NCI-H2196 treated with DMSO at 0.1 percent for 48 hours (cell line): ENCODE measurements around the gene IGF1R.
A peak's percentile ranks its signal among the peaks of the same experiment; 100 is the strongest.

Source experiments
- DNase-seq: peaks from one replicate; lab custom pipeline; 2025; ENCODE audit not compliant: unreplicated experiment; lab: John Stamatoyannopoulos, UW

The IGF1R gene

DNA sequence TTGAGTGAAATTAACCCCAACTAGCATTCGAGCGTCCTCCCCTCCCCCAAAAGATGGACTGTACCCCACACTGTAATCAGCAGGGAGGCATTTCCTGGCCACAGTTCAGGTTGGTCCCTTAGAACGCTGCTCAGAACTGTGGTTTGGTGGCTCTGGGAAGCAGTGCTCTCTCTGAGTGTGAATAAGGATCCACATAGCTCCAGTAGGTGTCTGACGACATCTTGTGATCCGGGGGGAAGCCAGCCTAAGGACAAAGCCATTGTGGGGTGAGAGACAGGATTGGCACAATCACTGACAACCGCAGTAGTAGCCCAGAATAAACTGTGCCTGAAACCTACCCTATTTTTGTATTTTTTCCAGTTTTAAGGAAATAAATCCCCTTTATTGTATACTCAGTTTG is 125.3 kb downstream of the IGF1R start:
- DNase-seq = no peak

DNA sequence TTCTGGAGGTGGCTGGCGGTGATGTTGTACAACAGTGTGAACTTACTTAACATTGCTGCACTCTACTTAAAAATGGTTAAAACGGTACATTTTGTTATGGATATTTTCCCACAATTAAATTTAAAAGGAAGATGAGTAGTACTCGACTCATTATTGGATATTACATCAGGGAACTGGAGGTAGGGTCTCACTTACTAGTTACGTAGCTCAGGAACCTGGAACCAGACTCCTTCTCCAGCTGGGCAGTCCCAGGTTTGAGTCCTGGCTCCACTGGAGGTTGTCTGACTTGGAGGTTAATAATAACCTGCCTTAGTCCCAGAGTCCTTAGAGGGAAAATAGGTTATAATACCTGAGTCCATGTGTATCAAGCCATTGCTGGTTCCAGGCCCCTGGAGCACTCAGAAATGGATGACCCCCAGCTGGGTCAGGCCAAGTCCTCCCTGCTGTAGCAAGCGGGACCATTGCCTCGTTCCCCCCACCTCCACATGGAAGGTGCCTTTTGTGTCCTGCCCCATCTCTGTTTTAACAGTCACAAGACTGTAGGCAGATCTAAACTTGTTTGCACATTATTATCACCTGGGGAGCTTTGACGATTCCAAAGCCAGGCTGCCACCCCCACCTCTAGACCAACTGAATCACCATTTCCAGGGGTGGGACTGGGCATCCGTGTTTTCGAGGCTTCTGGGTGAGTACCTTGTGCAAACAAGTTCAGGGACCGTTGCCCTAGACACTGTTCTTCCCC is 126.6 kb downstream of the IGF1R start:
- no peak for DNase-seq

DNA sequence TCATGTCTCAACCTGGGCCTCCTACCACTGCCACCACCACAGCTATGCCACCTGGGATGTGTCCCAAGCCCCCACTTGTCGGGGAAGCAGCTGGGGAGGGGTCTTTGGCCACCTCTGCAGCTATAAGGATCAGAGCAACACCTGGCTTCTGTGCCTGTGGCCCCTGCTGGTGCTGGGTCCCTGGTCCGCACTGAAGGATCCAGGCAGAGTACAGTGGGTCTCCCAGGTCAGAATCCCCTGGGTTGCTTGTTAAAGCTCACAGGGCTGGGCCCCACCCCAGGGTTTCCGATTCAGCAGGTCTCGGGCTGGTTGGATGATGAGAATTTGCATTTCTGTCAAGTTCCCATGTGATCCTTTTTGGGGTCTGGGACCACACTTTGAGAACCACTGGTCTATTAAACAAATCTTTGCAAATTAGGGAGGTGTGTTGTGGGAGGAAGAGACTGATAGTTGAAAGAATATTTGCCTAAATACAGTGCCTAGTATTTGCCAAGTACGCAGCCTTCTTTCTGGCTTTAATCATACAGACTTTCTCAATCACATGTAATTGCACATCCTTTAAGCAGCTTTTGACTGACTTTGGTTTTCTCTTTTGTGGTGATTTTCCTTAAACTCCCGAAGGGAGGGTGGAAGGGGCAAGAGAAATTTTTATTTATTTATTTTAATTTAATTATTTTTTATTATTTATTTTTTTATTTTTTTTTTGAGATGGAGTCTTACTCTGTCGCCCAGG is 127.3 kb downstream of the IGF1R start:
- no peak for DNase-seq

DNA sequence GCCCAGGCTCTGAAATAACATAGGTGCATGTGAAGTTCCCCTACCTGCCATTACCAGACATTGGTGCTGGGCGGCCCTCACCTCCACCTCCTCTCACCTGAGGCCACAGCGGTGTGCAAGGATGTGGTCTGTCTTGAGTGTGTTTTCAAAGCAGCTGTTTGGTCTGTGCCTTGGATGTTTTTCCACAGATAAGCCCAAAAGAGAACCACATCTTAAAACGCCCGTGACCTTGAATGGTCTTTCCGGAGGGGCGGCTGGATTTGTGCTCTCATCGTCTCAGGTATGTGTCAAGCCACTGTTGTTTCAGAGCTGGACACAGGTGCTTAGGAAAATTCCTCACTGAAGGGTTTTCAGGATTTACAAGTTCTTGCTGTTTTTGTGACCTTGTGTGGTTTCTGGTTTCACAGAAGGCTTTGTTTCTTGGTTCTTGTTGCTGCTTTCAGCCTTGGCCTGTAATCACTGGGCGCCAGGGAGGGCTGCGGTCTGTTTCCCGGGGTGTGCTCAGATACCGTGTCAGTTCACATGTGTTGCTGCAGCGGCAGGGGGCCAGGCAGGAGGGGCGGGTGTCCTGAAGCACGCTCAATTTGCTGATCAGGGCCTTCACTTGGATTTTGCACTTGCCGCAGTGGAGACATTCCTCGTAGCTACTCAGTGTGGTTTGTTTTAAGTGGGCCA is 128.4 kb downstream of the IGF1R start:
- DNase-seq = no peak

DNA sequence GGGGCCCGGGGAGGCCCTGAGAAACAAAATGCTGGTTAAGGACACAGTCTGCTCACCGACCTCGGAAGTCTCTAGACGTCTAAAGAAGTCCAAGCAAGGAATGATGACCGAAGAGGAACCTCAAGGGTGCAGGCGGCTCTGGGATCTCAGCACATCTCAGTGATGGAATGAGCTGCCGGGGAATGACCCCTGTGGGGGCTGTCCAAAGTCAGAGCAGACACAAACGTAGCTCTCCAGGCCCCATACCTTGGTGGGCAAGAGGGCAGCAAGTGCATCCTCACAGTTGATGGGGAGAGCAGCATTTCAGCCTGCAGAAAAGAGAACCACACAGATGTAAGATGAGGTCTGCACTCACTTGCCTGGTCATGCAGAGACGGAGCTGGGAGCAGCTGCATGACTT is 129.1 kb downstream of the IGF1R start:
- DNase-seq = no peak

DNA sequence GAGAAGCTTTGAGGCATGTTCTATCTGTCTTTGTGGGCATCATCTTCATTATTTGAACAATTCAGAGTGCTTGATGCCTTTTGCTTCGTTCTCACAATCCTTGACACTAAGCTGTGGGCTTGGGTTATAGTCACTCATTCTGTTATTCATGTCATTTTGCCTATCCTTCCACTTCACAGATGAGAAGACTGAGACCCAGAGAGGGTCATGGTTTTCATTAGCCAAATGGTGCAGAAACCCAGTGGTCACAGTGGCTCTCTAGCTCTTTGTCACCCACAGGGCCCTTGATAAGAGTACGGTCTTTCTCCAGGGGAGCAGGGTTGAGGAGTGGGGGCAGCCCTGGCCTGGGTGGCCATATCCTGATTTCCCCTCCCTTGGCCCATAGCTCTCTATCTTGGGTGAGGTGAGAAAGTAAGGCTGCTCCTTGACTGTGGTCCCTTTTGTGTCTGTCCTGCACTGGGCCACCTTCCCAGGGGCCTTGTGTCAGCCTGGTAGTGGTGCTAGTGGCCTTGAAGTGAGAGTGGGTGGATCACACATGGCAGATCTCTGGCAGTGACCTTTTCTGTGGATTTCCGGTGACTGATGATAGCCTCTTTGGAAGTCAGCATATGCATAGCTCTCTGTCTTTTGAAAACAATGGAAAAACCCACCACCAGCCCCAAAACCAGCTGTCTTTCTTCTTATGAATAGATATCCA is 130.1 kb downstream of the IGF1R start:
- DNase-seq = no peak

DNA sequence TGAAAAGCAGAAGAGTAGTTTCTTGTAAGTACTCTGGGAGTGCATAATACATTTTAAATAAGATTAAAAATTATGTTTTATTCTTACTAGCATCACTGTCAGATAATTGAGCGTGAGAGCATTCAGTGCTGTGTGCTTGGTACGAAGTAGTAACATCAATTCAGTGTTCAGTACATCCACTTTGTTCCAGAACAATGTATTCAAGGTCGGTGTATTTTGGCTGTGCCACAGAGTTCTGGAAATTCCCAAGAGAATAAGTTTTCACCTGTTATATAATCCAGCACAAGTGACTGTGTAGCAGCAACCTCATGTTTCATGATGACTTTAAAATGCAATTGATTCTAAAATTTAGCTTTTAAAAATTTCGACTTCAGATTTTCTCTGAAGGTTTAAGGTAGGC is 130.6 kb downstream of the IGF1R start:
- DNase-seq = no peak

DNA sequence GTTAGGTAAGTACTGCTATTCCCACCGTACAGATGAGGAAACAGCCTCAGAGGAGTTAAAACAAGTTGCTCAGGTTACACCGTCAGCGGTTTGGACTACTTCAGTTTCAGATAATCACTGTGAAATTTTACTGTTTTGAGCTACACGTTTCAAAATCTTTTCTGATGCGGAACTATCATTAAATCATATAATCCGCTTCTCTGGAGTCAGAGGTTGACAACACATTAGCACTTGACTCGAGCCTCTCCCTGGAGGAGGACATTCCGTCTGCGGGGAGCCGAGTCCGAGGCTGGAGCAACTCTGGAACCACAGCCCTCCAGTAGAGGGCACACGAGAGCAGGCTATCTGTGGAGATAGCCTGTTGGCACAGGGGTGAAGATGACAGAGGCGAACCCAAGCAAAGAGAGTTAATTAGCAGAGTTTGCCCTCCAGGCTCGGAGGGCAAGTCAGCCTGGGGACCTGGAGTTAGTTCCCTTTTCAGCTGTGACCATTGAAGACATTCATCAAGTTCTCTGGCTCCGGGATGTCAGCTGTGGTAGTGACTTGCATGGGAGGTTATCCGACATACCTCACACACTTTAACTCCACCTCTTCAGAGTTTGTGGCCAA is 131.2 kb downstream of the IGF1R start:
- peak; percentile 11 for DNase-seq

DNA sequence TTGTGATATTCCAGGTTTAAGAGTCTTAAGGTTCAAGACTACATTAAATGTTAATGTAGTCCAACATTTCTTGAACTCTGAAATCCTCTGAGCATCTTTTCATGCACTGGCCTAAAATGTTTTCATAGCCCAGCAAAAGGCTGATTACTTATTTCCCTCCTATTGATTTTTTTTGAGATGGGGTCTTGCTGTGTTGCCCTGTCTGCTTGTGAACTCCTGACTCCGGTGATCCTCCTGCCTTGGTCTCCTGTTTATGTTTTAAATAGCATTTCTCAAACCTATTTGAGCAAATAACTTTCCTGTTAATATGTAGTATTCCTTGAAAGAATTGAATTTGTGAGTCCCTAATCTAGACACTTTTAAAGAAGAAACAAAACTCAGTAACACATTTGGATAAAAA is 133.5 kb downstream of the IGF1R start:
- no peak for DNase-seq

DNA sequence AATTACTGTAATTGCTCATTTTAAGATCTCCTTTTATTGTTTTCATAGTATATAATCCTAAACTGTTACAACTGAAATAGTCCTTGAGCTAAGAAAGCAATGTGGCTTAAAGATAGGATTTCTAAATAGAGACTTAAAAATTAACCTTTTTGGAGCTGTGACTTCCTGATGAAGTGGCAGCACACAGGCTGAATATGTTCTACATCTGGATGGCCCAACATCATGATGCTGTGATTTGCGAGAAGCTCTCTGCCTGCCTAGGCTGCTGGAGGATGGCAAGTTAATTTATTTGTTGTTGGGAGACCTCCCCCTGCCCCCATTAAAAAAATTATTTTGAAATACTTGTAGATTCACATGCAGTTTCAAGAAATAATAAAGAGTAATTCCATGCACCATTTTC is 134.5 kb downstream of the IGF1R start:
- no peak for DNase-seq

DNA sequence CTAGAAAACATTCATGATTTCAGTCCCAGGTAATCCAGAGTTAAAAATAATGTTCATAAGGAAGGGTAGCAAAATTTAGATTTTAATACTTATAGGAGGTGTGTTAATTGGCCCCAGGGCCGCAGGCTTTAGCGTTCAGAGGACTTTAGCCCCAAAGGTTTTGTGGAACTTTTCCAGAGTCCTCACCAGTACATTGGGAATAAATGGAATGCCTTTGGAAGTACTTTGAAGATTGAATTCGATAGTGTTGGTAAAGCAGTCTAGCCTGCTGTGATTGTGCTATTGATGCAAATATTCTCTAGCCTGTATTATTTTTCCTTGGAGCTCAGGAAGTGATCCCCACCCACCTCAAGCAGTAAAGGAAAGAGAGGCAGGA is 137.1 kb downstream of the IGF1R start:
- DNase-seq = no peak

DNA sequence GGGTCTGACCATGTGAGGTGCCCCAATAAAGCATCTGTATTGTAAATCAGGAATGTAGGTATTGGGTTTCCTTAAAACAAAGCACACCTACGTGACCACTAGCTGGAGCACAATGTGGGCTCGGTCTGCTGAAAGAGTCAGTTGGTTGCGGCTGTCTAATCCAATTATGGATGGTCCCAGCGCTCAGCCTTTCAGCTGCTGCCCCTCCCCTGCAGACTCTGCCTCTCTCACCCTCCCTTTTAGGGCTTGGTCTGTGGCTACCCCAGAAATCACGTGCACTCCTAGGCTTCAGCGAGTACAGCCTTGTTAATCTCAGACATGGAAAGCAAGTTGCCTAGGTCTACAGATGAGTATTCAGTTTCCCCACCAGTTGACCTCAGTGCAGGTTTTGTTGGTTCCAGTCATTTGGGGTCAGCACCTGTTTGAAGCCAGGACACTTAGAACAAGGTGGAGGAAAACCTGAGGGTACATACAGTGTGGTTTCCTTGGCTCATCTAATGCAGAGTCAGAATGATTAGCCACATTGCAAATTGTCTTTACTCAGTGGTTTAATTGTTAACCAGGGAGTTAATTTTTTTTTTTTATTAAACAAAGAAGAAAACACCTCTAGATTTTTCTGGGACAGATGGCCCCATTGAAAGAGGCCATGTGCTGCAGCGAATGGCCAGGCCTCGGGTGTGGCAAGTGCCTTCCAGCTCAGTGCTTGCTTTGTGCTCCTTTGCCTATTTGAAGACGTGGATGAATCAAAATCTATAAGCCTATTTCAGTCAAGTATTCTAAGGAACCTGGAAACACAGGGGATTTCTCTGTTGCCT is 137.7 kb downstream of the IGF1R start:
- DNase-seq = no peak

DNA sequence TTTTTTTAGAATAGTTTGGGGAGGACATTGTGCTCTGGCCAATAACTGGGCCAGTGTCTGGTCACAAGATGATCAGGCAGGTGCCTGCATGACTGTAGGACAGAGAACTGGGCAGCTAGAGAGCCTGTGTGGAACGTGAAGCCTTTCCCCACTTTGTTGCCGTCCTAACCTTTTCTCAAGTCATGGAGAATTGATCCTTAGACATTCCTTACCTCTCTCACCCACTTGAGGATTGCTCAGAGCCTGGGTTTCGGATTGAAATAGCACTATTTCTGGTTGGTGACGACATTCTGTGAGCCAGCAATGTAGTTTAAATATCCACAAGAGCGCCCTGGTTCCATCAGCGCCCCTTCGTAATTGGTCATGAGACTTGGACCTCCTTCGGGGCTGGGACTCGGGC is 138.4 kb downstream of the IGF1R start:
- no peak for DNase-seq

DNA sequence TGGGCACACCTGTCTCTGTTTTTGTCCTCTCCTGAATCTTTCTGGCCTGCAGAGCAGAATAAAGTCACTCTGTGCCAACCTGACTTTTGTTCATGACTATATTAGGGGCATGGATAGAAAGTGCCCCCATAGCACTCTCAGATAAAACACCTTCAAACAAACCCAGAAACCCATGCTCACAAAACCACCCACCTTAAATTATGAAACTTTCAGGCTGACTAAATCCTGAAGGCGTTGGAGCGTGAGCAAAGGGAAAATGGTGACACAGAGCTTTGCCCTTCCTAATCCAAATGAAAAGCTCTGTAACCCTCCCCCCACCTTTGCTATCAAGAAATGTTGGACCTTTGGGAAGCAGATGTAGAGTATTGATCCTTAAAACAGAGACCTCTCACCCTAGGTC is 138.9 kb downstream of the IGF1R start:
- no peak for DNase-seq

DNA sequence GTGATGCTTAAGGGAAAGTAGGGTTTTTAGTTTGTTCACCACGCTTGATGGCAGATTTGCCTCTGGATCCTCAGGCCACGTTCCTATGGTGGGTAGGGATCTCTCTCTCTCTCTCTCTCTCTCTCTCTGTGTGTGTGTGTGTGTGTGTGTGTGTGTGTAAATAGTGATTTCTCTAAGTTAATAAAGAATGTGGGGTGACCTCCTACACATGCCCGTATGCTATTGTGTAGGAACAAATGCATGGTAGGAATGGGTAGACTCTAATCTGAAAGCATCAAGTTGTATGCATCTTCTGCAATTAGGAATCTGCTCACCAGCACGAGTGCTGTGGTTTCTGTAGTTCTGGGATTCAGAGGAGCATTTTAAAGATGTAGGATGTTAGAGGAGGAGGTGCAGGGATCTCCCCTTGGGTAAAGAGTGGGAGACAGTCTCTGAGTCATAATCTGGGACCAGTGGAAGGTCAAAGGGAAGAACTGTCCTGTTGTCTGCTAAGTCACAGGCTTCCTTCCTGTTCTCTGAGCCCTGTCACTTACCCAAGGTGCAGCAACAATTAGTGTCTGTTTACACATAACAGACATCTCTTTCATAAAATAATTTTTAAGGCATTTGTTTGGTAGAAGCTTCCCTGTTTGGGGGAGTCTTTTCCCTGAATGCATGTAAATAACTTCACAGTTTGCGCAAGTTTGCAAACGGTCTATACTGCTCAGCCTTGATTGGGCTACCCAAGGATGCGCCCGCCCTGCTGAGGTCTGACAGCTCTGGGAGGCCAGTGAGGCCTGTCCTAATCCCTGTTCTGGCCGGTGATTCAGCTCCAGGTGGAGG is 139.8 kb downstream of the IGF1R start:
- DNase-seq = no peak

DNA sequence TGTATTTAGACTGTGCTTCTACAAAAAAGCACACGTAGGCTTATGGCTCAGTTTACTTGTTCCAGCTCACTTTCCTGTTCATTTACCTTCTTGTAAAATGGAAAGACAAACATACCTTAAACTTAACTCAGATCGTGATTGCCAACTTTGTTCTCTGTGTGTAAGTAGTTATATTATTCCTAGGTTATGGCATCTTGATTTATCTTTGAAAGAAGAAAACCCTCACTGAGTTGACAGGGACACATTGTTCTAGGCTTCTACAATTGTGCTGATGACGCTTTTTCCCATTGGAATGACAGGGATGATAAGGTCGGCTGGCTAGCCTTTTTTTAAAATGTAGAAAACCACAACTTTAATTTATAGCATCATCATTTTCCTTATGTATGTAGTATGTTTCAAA is 140.7 kb downstream of the IGF1R start:
- DNase-seq = no peak

DNA sequence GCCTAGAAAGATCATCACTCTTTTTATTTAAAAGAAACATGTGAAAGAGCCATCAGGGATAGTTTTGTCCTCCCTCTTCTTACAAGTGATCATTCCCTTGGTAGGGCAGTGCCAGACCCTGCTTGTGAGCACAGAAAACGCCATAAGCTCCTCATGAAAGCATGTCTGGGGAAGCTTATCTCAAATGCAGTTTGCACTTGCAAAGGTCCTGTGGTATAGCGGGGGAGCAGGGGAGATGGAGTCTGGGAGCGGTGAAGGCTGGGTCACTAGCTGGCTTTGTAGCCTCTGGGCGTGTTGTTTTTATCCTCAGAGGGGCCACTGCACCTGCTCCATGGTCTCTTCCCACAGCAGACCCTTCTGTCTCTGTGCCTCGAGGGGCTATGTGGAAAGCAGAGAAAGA is 141.9 kb downstream of the IGF1R start:
- DNase-seq = no peak

DNA sequence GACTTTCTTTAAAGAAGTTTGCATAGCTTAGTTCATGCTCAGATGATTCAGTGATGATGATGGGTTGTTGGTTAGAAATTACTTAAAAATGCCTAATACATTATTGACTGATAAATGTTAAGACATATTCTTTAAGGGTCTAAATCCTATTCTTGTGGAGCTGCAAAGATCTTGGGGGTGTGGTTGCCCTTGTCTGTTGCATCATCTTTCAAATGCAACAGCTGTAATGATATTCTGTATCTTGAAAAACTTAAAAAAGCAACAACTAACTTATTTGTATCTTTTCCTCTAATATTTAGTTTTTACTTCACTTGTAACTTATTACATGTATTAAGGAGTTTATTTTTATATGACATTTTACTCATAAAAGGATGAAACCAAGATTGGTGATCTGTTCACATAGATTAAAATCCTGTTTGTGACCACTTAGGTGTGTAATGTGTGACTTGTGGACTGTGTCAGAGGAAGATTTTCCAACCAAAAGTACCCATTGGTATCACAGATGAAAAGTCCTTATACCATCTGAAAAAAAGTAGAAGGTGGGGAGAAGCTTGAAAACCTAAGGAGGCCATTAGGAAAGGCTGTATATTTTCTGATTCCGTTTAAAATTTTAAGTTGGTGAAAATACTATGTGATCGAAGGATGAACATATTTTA is 142.8 kb downstream of the IGF1R start:
- DNase-seq = no peak

DNA sequence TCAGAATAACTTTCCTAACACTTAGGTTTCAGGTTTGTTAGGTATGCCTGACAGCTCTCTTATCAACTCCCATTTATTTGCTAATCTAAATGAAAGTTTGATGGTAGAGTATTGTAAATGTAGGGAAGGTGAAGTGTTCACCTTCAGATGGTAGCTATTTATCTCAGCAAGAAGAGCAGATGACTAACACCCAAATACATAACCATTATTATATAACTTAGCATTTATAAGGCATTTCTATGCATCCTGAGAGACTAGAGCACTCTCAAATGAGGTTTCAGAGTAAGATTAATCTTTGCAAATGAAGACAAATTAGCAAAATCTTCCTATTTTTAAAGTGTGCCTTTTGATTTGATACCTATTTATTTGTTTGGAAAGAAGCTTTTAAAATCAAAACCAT is 143.8 kb downstream of the IGF1R start:
- DNase-seq = no peak
